BLaER1 treated with 17β-estradiol and CSF1 and Interleukin-3, amounts not matched to agents 10 nM and 100 nM (cell line): ENCODE measurements around the gene KCND2.
A peak's percentile ranks its signal among the peaks of the same experiment; 100 is the strongest.

Experiments used
- H3K27ac ChIP-seq, 11 experiments: shearing (Covaris generic); formaldehyde crosslinking; 2 replicates each; pipeline ENCODE4 v1.8.1; 2022
- H3K27me3 ChIP-seq, 11 experiments: shearing (Covaris generic); formaldehyde crosslinking; 2 replicates each; pipeline ENCODE4 v1.8.1; 2022
- H3K36me3 ChIP-seq, 11 experiments: shearing (Covaris generic); formaldehyde crosslinking; 2 replicates each; pipeline ENCODE4 v1.8.1; 2022
- H3K4me1 ChIP-seq, 10 experiments: shearing (Covaris generic); formaldehyde crosslinking; 2 replicates each; pipeline ENCODE4 v1.8.1; 2022
- H3K4me2 ChIP-seq, 11 experiments: shearing (Covaris generic); formaldehyde crosslinking; 2 replicates each; pipeline ENCODE4 v1.8.1; 2022
- H3K4me3 ChIP-seq, 10 experiments: shearing (Covaris generic); formaldehyde crosslinking; 2 replicates each; pipeline ENCODE4 v1.8.1; 2022
- H3K9ac ChIP-seq, 11 experiments: shearing (Covaris generic); formaldehyde crosslinking; 2 replicates each; pipeline ENCODE4 v1.8.1; 2022
- H3K9me3 ChIP-seq, 11 experiments: shearing (Covaris generic); formaldehyde crosslinking; replicated peaks in 1 of 11; 2 replicates each; pipeline ENCODE4 v1.8.1; 2022
- H4K20me1 ChIP-seq, 11 experiments: shearing (Covaris generic); formaldehyde crosslinking; 2 replicates each; pipeline ENCODE4 v1.8.1; 2022
- Cebpa-rat ChIP-seq, 11 experiments: shearing (Covaris generic); IDR thresholded peaks; 2 replicates each; pipeline ENCODE4 v1.8.1; 2022

KCND2 gene

DNA sequence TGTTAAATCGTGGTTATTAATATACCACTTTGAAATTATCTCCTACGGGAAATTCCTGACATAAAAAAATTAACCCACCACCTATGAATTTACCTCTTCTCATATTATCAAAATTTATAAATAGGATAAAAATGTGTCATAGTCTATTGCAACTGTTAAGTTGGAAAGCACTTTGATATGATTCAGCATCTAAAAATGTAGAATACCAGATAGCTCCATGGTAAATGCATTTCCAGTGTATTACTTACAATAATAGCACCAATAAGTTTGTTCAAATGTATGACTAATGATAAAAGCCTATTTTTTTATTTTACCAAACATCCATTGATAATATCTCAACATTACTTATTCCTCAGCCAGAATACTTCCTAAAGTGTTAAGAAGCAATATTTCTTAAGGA lies 13.6 kb upstream of the KCND2 start:
- peaks cover 14 to 32% (median 19%) of the 10 kb centered on the region in 11 experiments; a peak in 20 of 22 replicates for H3K9me3 ChIP-seq
- no peak overlapping the region for H3K9ac ChIP-seq
- no peak for TF ChIP-seq Cebpa-rat (IDR thresholded peaks at IDR 0.05)
- no peak overlapping the region for H3K4me2 ChIP-seq
- H4K20me1 ChIP-seq = no peaks in the 10 kb centered on the region
- H3K27ac ChIP-seq = no peak overlapping the region
- H3K27me3 ChIP-seq = no peaks in the 10 kb centered on the region
- H3K36me3 ChIP-seq = no peaks in the 10 kb centered on the region
- H3K4me1 ChIP-seq = peaks cover 0 to 4% (median 0%) of the 10 kb centered on the region in 10 experiments; a peak in 1 of 20 replicates
- H3K4me3 ChIP-seq = no peak overlapping the region

DNA sequence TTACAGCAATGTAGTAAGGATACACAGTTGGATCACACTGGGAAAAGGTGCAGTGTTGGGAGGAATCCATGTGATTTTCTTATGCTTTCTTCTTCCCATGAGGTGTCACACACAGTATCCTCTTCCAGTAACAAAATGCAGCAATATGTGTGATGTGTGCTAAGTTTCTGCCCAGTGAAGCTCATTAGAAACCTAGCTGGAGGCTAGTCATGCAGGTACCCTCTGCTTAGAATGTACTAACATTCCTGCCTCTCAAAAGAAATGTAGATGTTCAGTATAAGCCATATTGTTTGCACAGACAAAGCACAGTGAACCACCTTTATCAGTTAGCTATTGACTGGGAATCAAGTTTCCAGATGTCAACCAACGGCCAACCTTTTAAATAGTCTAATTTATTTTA lies 12.9 kb upstream of the KCND2 start:
- Histone ChIP-seq H3K4me2 (no peak overlapping the region), H3K4me1 (peaks cover 0 to 4% (median 0%) of the 10 kb centered on the region in 10 experiments; a peak in 1 of 20 replicates), H3K27ac (no peak overlapping the region), H3K9me3 (peaks cover 14 to 28% (median 19%) of the 10 kb centered on the region in 11 experiments; a peak in 20 of 22 replicates), H3K4me3 (no peak overlapping the region), H3K36me3 (no peaks in the 10 kb centered on the region), H3K9ac (no peak overlapping the region), H4K20me1 (no peaks in the 10 kb centered on the region), H3K27me3 (no peaks in the 10 kb centered on the region)
- no peak for TF ChIP-seq Cebpa-rat (IDR thresholded peaks at IDR 0.05)

DNA sequence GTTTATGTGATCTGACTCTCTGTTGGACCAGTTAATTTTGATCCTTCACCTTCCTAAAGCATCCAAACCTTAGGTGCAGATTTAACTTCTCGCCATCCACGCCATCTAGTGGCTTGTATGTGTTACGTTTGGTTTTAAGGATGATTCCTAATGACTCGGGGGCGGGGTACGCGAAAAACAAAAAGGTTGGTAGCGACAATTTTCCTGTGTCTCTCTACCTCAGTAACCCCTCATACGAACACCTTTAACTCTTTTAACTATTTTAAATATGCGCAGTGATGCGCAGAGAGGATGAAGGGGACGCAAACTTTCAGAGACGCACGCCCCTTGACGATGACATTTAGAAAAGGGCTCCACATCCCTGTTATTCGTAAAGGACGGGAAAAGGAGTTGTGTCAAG lies 714 bp upstream of the KCND2 start:
- Histone ChIP-seq H3K27me3 (peaks cover 5 to 23% (median 16%) of the 10 kb centered on the region in 11 experiments; a peak in 19 of 22 replicates), H4K20me1 (no peaks in the 10 kb centered on the region), H3K4me3 (peak overlapping the region in 3 of 10 experiments; percentile 16 to 40 (median 26); a peak in 3 of 20 replicates), H3K27ac (no peak overlapping the region), H3K9ac (no peak overlapping the region), H3K9me3 (peaks cover 8 to 32% (median 21%) of the 10 kb centered on the region in 11 experiments; a peak in 20 of 22 replicates), H3K4me2 (peak overlapping the region in 9 of 11 experiments; percentile 14 to 76 (median 30); a peak in 14 of 22 replicates), H3K36me3 (no peaks in the 10 kb centered on the region), H3K4me1 (no peaks in the 10 kb centered on the region; a peak in 1 of 20 replicates)
- TF ChIP-seq Cebpa-rat (IDR thresholded peaks at IDR 0.05) = no peak

DNA sequence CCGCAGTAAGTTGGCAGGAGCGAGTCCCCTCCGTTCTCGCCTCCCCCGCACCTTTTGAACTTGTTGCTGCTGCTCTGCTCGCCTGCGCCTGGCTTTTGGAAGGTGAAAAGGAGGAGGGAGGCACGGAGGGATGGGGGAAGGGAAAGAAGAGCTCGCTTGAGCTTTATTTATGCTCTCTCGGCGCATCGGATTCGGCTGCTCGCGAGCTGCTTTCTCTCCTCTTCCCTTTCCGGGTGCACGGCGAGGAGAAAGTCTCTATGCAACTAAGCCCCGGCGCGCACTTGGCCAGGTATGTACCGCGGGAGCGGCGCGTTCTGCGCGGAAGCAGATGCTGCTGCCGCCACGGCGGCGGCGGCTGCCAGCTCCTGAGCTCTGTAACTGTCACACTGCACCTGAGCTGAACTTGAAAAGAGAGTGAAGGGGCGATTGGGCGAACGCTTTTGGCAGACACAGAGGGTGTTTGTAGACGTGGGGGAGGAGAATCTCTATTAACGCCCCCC lies 551 bp downstream of the KCND2 start:
- H3K4me1 ChIP-seq = no peaks in the 10 kb centered on the region; a peak in 1 of 20 replicates
- H3K4me2 ChIP-seq = no peak overlapping the region
- no peaks in the 10 kb centered on the region for H3K36me3 ChIP-seq
- no peak for TF ChIP-seq Cebpa-rat (IDR thresholded peaks at IDR 0.05)
- H3K9ac ChIP-seq = no peak overlapping the region
- peaks cover 8 to 32% (median 21%) of the 10 kb centered on the region in 11 experiments; a peak in 20 of 22 replicates for H3K9me3 ChIP-seq
- H4K20me1 ChIP-seq = no peaks in the 10 kb centered on the region
- H3K4me3 ChIP-seq = no peak overlapping the region
- H3K27me3 ChIP-seq = peaks cover 5 to 23% (median 16%) of the 10 kb centered on the region in 11 experiments; a peak in 19 of 22 replicates
- H3K27ac ChIP-seq = no peak overlapping the region

DNA sequence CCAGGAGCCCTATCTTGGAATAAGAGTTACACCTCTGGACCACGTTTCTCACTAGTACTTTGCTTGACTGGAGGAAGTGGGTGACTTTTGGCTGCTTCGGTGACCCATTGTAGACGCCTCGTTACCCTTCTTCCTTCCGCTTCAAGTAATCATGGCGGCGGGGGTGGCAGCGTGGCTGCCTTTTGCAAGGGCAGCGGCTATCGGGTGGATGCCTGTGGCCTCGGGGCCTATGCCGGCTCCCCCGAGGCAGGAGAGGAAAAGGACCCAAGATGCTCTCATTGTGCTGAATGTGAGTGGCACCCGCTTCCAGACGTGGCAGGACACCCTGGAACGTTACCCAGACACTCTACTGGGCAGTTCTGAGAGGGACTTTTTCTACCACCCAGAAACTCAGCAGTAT lies 1.5 kb downstream of the KCND2 start:
- Histone ChIP-seq H3K4me3 (no peak overlapping the region), H3K4me2 (no peak overlapping the region), H3K9me3 (peaks cover 8 to 32% (median 21%) of the 10 kb centered on the region in 11 experiments; a peak in 20 of 22 replicates), H3K27ac (no peak overlapping the region), H3K4me1 (no peaks in the 10 kb centered on the region; a peak in 1 of 20 replicates), H3K9ac (no peak overlapping the region), H4K20me1 (no peaks in the 10 kb centered on the region), H3K36me3 (no peaks in the 10 kb centered on the region), H3K27me3 (peaks cover 5 to 23% (median 16%) of the 10 kb centered on the region in 11 experiments; a peak in 19 of 22 replicates)
- TF ChIP-seq Cebpa-rat (IDR thresholded peaks at IDR 0.05) = no peak

DNA sequence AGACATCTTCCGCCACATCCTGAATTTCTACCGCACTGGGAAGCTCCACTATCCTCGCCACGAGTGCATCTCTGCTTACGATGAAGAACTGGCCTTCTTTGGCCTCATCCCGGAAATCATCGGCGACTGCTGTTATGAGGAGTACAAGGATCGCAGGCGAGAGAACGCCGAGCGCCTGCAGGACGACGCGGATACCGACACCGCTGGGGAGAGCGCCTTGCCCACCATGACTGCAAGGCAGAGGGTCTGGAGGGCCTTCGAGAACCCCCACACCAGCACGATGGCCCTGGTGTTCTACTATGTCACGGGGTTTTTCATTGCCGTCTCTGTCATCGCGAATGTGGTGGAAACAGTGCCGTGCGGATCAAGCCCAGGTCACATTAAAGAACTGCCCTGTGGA lies 1.9 kb downstream of the KCND2 start:
- H3K4me3 ChIP-seq = no peak overlapping the region
- peaks cover 8 to 32% (median 21%) of the 10 kb centered on the region in 11 experiments; a peak in 20 of 22 replicates for H3K9me3 ChIP-seq
- H3K36me3 ChIP-seq = no peaks in the 10 kb centered on the region
- peaks cover 5 to 23% (median 16%) of the 10 kb centered on the region in 11 experiments; a peak in 19 of 22 replicates for H3K27me3 ChIP-seq
- no peaks in the 10 kb centered on the region; a peak in 1 of 20 replicates for H3K4me1 ChIP-seq
- no peaks in the 10 kb centered on the region for H4K20me1 ChIP-seq
- H3K4me2 ChIP-seq = no peak overlapping the region
- H3K9ac ChIP-seq = no peak overlapping the region
- TF ChIP-seq Cebpa-rat (IDR thresholded peaks at IDR 0.05) = no peak
- no peak overlapping the region for H3K27ac ChIP-seq

DNA sequence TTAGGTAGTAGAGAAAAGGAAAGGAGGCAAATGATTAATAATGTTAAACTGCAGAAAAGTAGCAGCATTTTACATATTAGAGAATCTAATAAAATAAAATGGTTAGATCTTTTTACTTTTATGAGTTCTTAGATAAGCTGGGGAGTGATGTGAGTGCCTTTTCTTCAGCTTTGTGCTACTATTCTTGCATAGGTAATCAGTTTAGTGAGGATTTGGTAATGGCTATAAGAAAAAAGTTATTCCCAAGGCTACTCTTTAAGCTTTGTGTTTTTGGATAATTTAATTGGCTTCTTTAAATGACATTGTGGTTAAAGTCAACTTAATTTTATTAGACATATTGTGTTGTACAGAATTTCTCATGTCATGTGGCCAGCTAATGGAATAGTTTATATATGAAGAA lies 3.7 kb downstream of the KCND2 start:
- Histone ChIP-seq H3K9ac (no peak overlapping the region), H3K27me3 (peaks cover 5 to 23% (median 16%) of the 10 kb centered on the region in 11 experiments; a peak in 19 of 22 replicates), H4K20me1 (no peaks in the 10 kb centered on the region), H3K4me2 (no peak overlapping the region), H3K36me3 (no peaks in the 10 kb centered on the region), H3K4me3 (no peak overlapping the region), H3K9me3 (peaks cover 8 to 32% (median 21%) of the 10 kb centered on the region in 11 experiments; a peak in 20 of 22 replicates), H3K4me1 (no peaks in the 10 kb centered on the region; a peak in 1 of 20 replicates), H3K27ac (no peak overlapping the region)
- TF ChIP-seq Cebpa-rat (IDR thresholded peaks at IDR 0.05) = no peak

DNA sequence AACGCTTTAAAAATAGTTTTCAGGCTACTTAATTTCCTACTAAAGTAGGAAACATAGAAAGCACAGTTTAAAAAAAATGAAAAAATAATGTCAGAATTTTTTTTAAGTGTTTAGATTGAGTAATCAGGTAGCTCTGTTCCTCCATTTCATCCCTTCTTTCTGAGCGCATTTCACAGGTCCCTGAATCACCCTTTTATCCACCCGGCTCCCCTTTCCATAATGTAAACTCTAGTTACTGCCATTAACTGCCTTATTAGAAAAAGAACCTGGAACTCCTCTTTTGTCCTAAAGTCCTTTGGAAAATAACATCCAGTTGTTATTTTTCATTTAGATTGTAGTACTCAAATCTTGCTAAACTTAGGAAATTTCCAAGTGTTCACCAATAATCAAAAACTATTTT lies 5.8 kb downstream of the KCND2 start:
- Histone ChIP-seq H3K27ac (no peak overlapping the region), H3K4me1 (no peaks in the 10 kb centered on the region), H3K36me3 (no peaks in the 10 kb centered on the region), H3K9ac (no peak overlapping the region), H3K4me3 (no peak overlapping the region), H3K27me3 (peaks cover 0 to 8% (median 4%) of the 10 kb centered on the region in 11 experiments; a peak in 9 of 22 replicates), H4K20me1 (no peaks in the 10 kb centered on the region), H3K4me2 (no peak overlapping the region), H3K9me3 (peaks cover 8 to 19% (median 17%) of the 10 kb centered on the region in 11 experiments; a peak in 20 of 22 replicates)
- no peak for TF ChIP-seq Cebpa-rat (IDR thresholded peaks at IDR 0.05)

DNA sequence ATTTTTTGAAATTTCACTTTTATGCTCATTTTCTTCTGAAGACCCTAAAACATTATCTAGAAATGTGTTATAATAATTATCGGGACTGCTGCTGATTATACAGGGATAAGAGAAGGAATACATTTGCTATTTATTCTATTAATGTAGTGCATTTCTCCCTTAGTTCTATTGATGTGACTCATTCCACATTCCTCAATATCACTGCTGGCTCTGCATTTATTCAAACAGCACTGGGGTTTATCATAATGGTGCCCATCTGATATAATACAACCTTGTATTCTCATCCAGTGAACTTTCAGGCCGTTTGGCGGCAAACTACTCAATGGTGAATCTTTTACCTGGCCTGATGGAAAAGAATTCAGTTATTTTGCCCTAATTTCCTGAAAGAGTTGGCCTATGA lies 7.8 kb downstream of the KCND2 start:
- no peak overlapping the region for H3K27ac ChIP-seq
- H3K9ac ChIP-seq = no peak overlapping the region
- H3K4me2 ChIP-seq = no peak overlapping the region
- H3K9me3 ChIP-seq = no peaks in the 10 kb centered on the region
- H3K4me1 ChIP-seq = no peaks in the 10 kb centered on the region
- H4K20me1 ChIP-seq = no peaks in the 10 kb centered on the region
- TF ChIP-seq Cebpa-rat (IDR thresholded peaks at IDR 0.05) = no peak
- no peaks in the 10 kb centered on the region for H3K27me3 ChIP-seq
- no peak overlapping the region for H3K4me3 ChIP-seq
- no peaks in the 10 kb centered on the region for H3K36me3 ChIP-seq

DNA sequence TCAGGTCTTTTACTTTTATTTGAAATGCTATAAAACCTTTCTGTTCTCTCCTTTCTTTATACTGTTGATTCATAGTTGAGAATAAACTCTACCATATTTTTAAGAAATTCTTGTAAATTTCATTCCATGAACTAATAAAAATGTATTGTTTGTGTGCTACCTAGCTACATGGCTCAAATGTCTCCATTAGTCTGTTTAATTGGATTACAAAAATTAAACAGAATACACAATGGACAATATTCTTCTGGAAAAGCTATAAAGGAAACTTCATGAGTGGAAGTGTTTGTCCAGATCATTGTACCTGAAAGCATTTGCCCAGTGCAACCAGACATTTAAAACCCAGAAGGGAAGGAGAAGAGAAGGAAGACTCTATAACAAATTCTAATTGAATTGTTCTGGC lies 20.1 kb downstream of the KCND2 start:
- Histone ChIP-seq H3K9me3 (no peaks in the 10 kb centered on the region), H3K4me2 (no peak overlapping the region), H3K36me3 (no peaks in the 10 kb centered on the region), H3K4me3 (no peak overlapping the region), H3K27ac (no peak overlapping the region), H3K27me3 (no peaks in the 10 kb centered on the region), H3K9ac (no peak overlapping the region), H3K4me1 (no peaks in the 10 kb centered on the region), H4K20me1 (no peaks in the 10 kb centered on the region)
- no peak for TF ChIP-seq Cebpa-rat (IDR thresholded peaks at IDR 0.05)
